ENCODE measurements around the gene GJB6. TPM values are rescaled to one million over a fixed set of nuclear protein-coding genes. Genes with fewer than 3 reads are reported as not detected.

Gene GJB6
- polyA plus RNA-seq, 3 donors = 0.12 to 0.49 TPM; not detected in 1

DNA sequence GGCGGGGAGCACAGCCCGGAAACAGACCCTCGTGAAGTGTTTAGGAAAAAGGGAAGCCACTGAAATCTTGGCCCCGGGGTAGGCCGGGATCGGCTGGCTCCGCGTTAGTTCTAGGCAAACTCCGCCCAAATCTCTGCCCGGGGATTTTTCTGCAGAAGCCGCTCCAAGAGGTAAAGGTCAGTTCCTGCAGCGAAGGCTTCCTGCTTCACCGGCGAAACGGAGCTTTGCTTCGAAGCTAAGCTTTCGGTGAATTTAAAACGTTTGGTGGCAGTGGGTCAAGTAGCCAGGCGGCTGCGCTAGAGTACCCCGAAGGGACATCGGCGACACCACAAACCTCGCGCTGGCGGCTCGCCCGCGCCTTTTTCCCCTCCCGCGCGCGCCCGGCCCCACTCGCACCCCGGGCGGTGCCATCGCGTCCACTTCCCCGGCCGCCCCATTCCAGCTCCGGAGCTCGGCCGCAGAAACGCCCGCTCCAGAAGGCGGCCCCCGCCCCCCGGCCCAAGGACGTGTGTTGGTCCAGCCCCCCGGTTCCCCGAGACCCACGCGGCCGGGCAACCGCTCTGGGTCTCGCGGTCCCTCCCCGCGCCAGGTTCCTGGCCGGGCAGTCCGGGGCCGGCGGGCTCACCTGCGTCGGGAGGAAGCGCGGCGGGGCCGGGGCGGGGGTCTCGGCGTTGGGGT lies 39.8 kb downstream of the GJB6 start:
- 1 to 2% (median 2%) methylated on average over 54 to 73 of the region's 73 CpGs for WGBS, 3 donors

GRCh38 chr13:20191311-20192157 lies 40.6 kb downstream of the GJB6 start:
- no peak overlapping the region for H3K27ac ChIP-seq (ENCODE audit: low read depth, low read length)
- WGBS, 3 donors = 28 to 39% (median 36%) methylated on average over 24 of the region's 24 CpGs

More for the DNA sequence above, 39.8 kb downstream of the GJB6 start:
- no peak overlapping the region for H3K27ac ChIP-seq (ENCODE audit: low read depth, low read length)

GRCh38 chr13:20190481-20191310 lies 41.4 kb downstream of the GJB6 start:
- no peak overlapping the region for H3K27ac ChIP-seq (ENCODE audit: low read depth, low read length)
- 87 to 89% (median 87%) methylated on average over 16 of the region's 16 CpGs for WGBS, 3 donors

- no peak overlapping the region for H3K27ac ChIP-seq (ENCODE audit: low read depth, low read length)
- WGBS, 3 donors = 72 to 83% (median 75%) methylated on average over 5 of the region's 5 CpGs
These were observed 42.0 kb downstream of the GJB6 start for GRCh38 chr13:20190076-20190475.

DNA sequence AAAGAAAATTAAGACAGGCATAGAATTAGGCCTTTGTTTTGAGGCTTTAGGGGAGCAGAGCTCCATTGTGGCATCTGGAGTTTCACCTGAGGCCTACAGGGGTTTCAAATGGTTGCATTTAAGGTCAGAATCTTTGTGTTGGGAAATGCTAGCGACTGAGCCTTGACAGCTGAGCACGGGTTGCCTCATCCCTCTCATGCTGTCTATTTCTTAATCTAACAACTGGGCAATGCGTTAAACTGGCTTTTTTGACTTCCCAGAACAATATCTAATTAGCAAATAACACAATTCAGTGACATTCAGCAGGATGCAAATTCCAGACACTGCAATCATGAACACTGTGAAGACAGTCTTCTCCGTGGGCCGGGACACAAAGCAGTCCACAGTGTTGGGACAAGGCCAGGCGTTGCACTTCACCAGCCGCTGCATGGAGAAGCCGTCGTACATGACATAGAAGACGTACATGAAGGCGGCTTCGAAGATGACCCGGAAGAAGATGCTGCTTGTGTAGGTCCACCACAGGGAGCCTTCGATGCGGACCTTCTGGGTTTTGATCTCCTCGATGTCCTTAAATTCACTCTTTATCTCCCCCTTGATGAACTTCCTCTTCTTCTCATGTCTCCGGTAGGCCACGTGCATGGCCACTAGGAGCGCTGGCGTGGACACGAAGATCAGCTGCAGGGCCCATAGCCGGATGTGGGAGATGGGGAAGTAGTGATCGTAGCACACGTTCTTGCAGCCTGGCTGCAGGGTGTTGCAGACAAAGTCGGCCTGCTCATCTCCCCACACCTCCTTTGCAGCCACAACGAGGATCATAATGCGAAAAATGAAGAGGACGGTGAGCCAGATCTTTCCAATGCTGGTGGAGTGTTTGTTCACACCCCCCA lies 43.2 kb downstream of the GJB6 start:
- 69 to 86% (median 70%) methylated on average over 28 of the region's 28 CpGs for WGBS, 3 donors
- H3K27ac ChIP-seq (ENCODE audit: low read depth, low read length) = no peak overlapping the region

DNA sequence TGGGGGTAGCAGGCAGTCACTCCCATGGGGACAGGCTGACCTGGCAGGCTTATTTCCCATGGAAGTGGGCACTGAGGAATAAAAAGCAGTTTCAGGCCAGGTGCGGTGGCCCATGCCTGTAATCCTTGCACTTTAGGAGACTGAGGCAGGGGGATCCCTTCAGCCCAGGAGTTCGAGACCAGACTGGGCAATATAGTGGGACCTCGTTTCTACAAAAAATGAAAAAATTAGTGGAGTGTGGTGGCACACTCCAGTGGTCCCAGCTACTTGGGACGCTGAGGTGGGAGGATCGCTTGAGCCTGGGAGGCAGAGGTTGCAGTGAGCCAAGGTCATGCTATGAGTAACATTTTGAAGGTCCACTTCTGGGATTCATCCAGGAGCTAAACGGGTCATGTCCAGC lies 45.3 kb downstream of the GJB6 start:
- WGBS, 3 donors = 72 to 78% (median 74%) methylated on average over 6 of the region's 6 CpGs
- H3K27ac ChIP-seq (ENCODE audit: low read depth, low read length) = no peak overlapping the region

GRCh38 chr13:20185366-20186056 lies 46.6 kb downstream of the GJB6 start:
- H3K27ac ChIP-seq (ENCODE audit: low read depth, low read length) = no peak overlapping the region

DNA sequence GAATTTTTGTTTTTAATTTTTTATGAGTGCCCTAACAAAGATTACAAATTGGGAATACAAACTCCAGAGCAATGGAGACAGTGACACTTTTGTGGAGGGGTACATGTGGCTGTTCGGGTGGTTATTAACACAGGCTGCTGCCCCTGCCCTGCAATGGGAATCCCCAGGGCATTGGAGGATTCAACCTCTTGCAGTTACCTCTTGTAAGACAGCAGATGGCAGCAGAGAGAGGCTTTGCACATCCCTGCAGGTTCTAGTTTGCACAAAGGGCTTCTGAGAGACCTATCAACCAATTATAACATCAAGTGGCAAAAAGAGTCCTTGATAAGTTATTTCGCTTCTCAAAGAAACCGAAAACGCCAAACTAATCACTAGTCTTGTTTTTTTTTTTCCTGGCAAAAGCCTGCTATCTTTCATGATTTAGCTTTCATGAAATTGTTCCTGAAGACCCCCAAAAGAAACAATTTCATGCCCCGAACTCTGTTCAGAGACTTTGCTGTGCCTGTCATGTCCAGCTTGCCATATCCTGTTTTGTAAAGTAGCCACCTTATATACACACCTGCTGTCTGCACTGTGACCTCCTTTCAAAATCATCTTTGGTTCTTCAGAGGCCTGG lies 49.8 kb downstream of the GJB6 start:
- H3K27ac ChIP-seq (ENCODE audit: low read depth, low read length) = no peak overlapping the region
- WGBS, 3 donors = 21 to 27% (median 24%) methylated on average over 5 of the region's 5 CpGs

More at GRCh38 chr13:20185366-20186056, 46.6 kb downstream of the GJB6 start:
- WGBS, 3 donors = 73 to 82% (median 77%) methylated on average over 12 of the region's 12 CpGs

DNA sequence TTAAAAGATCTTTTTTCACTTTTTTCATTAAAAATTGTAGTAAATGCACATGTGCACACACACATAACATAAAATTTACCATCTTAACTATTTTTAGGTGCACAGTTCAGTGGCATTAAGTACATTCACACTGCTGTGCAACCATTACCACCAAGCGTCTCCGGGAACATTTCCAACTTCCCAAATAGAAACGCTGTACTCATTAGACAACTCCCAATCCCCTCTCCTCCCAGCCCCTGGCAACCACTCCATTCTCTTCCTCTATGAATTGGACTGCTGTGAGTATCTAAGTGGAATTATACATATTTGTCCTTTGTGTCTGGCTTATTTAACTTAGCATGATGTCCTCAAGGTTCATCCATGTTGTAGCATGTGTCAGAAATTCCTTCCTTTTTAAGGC lies 50.9 kb downstream of the GJB6 start:
- 57 to 84% (median 80%) methylated on average over 3 of the region's 3 CpGs for WGBS, 3 donors
- no peak overlapping the region for H3K27ac ChIP-seq (ENCODE audit: low read depth, low read length)

DNA sequence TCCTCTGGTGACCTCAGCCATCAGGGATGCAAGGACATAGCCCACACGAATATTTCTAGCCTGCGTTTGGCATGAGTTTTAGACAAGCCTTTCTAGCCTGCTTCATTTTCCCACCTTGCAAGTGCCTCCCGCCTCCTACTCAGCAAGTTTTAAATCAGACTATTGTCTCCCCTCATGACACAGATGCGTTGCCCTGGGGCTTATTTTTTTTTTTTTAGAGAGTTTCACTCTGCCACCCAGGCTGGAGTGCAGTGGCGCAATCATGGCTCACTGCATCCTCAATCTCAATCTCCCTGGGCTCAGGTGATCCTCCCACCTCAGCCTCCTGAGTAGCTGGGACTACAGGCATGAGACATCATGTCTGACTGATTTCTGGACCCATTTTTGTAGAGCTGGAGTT lies 54.0 kb downstream of the GJB6 start:
- 65 to 77% (median 71%) methylated on average over 5 of the region's 5 CpGs for WGBS, 3 donors
- H3K27ac ChIP-seq (ENCODE audit: low read depth, low read length) = no peak overlapping the region

DNA sequence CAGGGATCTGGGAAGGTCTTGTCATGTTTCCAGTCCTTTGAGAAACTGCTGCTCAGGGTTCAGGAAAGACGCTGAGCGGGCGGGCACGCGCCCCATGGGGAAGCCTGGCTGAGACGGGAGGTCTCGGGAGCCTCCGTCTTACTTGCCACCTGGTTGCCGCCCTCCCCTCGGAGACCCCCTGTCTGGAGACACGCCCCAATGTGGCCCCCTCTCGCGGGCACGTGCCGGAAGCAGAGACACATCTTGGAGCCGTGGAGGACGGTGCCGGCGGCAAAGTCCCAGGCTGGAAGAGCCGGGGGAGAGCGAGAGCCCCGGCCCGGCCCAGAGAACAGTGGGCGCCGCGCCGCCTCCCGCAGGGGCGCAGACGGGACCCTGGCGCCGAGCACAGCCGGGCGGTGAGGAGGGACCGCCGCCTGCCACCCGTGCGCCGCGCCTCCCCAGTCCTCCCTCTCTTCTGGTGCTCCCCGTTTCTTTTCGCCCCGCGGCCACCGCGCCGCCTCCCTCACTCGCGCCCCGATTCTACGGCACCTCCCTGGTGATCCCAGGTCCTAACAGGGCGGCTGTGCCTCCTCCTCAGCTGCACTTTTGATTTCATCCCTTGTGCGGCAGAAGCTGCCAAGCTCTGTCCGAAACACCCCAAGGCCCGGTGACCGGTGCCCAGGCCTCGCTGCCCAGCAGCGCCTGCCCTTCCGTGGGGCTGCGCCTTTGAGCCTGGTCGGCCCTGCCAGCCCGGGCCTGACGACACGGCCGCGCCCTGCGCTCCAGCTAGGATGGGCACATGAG lies 54.9 kb downstream of the GJB6 start:
- no peak overlapping the region for H3K27ac ChIP-seq (ENCODE audit: low read depth, low read length)
- WGBS, 3 donors = 35 to 43% (median 41%) methylated on average over 56 to 67 of the region's 67 CpGs

DNA sequence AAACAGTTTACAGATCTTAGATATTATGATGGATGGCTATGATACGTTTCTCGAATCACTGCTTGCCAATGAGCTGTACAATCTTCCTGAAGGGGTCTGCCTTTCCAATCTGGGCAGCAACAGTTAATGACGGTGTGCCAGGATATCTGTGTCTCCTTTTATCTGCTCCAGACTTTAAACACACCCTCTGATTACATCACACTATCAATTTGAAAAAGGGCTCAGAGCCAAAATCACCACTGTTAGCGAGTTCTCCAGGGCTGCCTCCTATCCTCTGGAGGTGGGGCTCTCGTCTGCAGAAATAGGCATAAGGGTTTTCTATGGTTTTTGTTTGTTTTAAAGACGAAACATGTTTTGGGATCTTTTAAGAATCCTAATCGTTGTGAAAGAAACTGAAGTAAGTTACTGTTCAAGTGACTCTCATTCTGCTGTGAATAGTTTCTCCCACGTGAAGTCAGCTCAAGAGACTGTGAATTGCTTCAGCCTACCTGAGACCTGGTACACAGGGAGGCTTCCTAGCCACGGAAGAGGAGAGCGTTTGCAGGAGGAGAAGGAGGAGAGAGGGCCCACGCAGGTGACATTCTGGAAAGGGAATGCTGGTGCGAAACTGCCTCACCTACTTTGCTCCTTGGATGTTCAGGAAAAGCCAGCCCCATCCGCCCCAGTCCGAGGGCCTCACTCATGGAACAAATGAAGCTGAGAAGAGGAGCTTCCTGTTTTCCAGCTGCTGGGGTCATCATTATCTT lies 56.0 kb downstream of the GJB6 start:
- WGBS, 3 donors = 69 to 72% (median 70%) methylated on average over 14 of the region's 14 CpGs
- no peak overlapping the region for H3K27ac ChIP-seq (ENCODE audit: low read depth, low read length)

GRCh38 chr13:20175406-20175794 lies 56.7 kb downstream of the GJB6 start:
- 76 to 81% (median 80%) methylated on average over 3 of the region's 3 CpGs for WGBS, 3 donors
- H3K27ac ChIP-seq (ENCODE audit: low read depth, low read length) = no peak overlapping the region

DNA sequence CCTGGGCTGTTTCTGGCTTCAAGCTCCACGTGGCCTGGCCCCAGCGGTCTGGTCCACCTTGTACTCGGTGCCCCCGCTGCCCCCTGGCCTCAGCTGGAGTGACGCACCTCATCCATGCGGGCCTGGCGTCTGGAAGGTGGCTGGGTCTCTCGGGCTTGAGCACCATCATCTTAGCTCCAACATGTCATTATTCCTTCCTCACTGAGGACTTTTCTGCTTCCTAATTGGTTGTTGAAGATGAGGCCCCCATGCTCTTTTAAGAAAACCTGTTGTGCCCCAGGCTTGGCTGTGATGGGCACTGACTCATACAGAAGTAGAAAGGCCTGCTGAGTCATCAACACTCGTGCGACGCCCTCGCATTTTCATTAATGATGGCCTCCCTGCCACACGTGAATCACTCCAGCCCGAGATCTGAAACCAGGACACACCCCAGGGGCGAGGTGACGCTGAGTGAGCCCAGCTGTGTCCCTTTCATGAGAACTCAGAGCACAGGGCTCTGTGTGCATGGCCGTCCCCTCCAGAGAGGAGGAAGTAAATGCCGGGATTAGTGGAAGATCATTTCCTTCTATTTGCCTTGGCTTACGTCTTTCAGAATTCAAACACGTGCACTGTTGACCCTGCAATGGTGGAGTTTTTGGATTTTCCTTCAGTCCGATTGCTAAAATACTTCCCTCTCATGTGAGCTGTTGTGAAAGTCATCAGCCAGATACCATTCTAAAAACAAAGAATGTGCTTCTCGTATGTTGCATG lies 57.3 kb downstream of the GJB6 start:
- 36 to 49% (median 41%) methylated on average over 22 of the region's 22 CpGs for WGBS, 3 donors
- H3K27ac ChIP-seq (ENCODE audit: low read depth, low read length) = no peak overlapping the region

GRCh38 chr13:20173116-20173746 lies 58.9 kb downstream of the GJB6 start:
- H3K27ac ChIP-seq (ENCODE audit: low read depth, low read length) = no peak overlapping the region

More at GRCh38 chr13:20173116-20173746, 58.9 kb downstream of the GJB6 start:
- 81 to 88% (median 87%) methylated on average over 8 of the region's 8 CpGs for WGBS, 3 donors

Measured in adipose tissue (tissue), 3 donors.